DMS114 treated with DMSO at 0.1 percent for 48 hours (cell line): Measurements from ENCODE around the gene CLEC20A.

ENCODE experiments used
- DNase-seq: peaks from one replicate; lab custom pipeline; 2025; ENCODE audit not compliant: unreplicated experiment; lab: John Stamatoyannopoulos, UW

CLEC20A gene

GRCh38 chr1:178496410-178497135, at the start of gene CLEC20A:
Gene CLEC20A, minus strand, starts transcription at chr1:178496964. Its CDS starts 25 bp downstream, at chr1:178496939.
- no peak for DNase-seq

DNA sequence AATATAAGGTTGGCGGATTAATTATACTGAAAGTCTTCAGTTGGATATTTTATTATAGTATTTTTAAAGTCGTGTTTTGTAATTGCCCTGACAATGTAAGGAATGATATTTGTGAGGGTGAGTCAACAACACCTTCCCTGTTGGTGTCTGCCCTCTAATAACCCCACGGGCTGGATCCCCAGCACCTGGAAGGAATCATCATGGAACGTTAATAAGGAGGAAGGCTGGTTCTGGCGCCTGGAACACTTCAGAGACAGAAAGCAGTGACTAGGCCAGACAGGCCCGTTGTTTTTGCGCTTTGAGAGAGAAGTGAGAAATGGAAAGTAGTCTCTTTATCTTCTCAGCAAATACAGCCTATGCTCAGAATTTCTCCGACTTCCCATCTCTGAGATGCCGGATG, 47.8 kb upstream of the CLEC20A start:
- DNase-seq = no peak

- DNase-seq = peak; percentile 68
These were observed 46.5 kb upstream of the CLEC20A start for GRCh38 chr1:178543290-178543607.

DNA sequence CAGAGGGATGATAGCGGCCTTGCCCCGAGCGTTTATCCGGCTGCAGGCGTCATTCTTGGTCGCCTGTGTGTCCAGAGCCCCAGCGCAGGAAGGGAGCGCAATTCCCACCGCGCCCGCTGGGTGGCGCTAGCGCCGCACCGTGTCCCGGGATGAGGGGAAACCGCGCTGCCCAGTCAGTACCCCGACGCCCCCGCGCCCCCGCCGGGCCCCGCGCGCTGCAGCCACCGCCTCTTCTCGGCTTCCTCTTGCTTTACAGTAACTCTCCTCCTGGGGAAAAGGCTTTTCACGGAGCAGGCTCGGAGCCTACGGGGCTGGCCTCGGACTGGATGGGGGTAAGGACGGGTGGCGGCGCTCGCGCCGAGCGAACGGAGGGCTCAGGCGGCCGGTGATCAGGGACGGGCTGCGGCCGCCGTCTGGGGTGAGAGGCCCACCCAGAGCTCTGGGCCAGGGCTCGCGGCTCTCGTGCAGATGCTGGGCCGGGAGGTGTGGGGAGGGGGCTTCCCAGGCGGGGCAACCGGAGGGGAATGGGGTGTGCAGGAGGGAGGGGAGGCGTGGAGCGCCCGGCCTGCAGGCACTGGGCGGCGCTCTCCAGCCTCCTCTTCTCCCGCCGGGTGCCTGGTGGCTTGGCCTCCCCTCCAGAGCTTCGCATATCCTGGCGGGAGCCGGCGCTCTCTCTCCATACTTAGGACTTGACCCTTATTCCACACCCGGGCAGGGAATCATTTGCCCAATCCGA, 46.0 kb upstream of the CLEC20A start:
- DNase-seq = peak; percentile 68

DNA sequence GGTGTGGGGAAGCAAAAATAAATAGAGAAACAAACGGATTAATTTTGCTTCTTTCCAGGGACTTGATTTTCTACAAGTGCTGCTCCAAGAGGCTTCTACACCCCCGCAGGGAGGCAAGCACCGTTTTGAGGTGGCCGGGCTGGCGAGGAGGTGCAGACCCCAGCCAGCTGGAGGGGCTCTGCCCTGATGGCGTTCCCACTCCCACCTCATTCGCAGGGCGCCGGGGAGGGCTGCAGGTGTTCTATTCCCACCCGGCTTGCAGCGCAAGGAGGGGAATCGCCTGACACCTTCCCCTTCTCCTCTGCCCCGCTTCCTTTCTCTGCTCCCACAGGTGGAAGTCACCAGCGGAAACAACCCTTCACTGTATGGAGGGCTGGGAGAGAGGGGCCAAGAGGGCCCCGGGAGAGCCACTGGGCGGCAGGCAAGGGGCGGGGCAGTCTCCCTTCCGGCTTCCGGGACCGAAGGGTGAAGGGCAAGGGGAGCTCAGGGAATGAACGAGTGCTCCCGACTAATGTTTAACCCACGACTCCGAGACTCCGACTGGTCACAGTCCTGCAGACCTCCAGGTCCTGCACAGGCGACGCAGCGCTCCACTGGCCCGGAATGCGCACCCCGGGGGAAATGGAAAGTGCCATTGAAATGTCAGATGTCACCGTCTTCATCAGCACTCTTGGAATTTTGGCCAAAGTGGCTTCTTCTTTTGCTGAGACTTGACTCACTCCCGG, 45.2 kb upstream of the CLEC20A start:
- peak; percentile 8 for DNase-seq

GRCh38 chr1:178541379-178541778, 44.6 kb upstream of the CLEC20A start:
- DNase-seq = no peak

GRCh38 chr1:178540646-178541045, 43.9 kb upstream of the CLEC20A start:
- no peak for DNase-seq

DNA sequence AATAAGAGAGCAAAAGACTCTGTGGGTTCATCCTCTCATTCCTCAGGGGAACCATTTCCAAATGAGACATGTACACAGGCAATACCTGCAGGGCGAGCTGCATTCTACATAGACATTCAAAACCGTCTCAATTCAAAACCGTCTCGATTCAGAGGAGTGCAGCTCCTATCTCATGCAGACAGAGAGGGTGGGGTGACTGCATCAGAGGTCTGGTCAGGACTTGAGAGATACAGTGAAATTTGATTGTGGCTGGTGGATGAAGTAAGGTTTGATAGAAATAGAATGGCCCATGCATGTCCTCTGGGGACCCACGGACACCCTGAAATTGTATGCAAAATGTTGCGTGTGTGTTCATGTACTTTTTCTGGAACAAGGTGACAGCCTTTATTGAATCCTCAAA, 43.4 kb upstream of the CLEC20A start:
- DNase-seq = no peak

GRCh38 chr1:178539291-178539690, 42.5 kb upstream of the CLEC20A start:
- DNase-seq = no peak

DNA sequence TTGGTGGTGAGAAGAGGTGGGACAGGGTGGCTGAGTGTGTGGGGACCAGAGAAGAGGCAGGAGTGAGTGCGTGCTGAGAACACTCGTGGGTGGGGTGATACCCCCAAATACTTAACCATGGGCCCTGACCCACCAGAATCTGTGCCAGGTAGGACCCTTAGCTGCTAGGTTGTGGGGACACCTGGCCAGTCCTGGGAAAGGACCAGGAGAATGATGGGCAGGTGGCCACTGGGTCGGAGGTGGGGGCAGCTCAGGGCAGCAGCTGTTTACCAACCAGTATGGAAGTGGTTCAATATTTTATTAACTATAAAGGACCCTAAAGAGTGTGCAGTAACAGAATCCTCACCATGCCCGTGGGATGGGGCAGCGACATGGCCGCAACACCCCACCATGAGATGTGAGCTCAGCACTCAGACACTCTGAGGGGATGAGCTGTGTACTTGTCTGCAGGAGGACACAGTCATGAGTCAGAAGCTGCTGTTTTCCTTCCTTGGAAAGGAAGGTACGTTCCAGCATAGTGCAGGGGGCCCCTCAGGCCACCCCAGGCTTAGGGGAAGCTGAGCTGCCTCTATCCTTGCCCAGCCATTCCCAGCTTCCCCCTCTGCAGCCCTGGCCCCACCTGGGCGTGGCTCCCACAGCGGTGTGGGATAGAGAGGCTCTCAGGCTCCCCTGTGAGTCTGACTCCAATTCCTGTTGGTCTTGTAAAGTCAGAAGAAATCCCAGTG, 41.6 kb upstream of the CLEC20A start:
- DNase-seq = no peak

DNA sequence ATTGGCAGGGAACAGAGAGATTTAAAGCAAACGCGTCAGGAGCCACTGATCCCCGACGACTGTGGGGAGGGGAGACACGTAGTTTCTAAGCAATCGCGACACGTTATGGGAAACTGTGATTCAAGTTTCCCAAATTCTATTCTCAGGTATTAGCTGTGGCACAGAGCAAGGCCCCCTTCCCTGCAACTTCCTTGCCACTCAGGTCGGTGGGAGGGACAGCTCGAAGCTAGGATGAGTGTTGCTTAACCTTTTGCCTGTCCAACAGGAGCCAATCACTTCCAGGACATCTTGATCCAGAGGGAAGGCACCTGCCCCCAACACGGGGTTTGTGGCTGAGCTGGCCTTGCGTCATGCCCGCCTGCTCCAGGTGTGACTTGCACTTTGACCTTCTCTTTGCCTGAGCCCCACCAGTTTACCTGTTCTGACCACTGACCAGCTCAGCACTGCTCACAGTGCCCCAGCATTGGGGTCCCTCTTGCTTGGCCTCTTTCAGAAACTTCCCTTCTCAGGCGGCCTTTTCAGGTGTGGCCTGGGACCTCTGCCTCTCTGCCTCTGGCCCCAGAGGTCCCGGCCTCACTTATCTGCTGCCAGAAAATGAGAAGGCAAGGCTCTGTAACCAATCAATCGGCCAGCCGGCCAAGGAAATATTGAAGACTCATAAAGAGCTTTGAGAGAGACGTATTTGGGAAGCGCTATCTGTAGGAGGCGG, 40.8 kb upstream of the CLEC20A start:
- no peak for DNase-seq

DNA sequence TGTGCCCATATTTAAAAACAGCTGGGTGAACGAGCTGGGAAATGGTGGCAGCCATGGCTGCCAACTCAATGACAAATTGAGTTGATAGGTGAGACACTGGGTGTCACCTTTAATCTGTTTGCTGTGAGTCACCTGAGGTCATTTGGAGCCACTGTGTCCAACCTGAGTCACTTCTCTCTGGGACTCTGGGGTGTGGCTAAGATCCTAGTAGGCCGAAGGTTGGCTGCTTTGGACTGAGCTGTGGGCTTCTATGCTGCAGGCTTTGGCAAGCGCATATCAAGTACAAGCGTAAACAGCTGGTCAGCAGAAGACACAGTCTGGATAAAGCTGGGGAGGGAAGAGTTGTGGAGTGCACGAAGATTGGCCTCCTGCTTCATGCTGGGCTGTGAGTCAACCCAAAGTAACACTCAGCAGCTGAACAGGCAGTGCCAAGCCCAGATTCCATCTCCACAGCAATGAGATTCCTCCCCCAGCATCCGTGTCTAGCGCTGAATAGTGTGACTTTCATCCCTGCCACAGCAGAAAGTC, 40.1 kb upstream of the CLEC20A start:
- no peak for DNase-seq

GRCh38 chr1:178536329-178536728, 39.6 kb upstream of the CLEC20A start:
- DNase-seq = no peak

GRCh38 chr1:178534137-178534868, 37.5 kb upstream of the CLEC20A start:
- DNase-seq = no peak

GRCh38 chr1:178533121-178533946, 36.6 kb upstream of the CLEC20A start:
- DNase-seq = no peak

DNA sequence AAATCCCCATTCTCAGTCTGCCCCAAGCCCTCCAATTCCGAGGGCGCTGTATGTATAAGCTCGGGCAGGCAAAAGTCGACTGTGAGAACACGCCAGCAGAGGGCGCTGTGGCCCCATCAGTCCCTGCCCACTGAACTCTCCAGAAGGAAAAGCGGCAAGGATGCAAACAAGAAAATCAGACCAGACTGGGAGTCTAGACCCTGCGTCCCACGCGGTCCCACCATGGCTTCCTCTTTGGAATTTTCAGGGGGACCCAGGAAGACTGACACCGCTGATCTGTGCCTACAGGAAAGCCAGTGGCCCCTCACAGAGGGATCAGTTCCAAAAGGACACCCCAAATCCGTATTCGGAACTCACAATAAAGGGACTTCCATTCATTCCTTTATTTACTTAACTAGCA, 35.6 kb upstream of the CLEC20A start:
- peak; percentile 64 for DNase-seq

GRCh38 chr1:178531887-178532286, 35.1 kb upstream of the CLEC20A start:
- no peak for DNase-seq

DNA sequence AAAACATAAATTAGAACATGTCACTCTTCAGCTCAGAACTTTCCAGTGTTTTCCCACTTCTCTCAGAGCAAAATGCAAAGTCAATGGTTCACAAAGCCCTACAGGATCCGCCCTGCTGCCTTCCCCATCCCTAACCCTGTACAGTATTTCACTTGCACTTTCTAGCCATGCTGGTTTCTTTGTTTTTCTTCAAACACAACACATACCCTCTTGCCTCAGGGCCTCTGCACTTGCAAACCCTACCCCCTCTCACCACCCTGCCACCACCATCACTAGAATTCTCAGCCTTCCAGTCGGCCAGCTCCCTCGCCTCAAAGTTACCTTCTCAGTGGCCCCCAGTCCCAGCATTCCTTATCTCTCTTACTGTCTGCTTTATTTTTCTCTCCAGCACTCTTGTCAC, 33.7 kb upstream of the CLEC20A start:
- DNase-seq = no peak

GRCh38 chr1:178530037-178530402, 33.3 kb upstream of the CLEC20A start:
- DNase-seq = no peak
